Neural progenitor cell (in vitro differentiated cells): Measurements from ENCODE around the gene OR2A25. TPM values are rescaled to one million over a fixed set of nuclear protein-coding genes. Genes with fewer than 3 reads are reported as not detected.
"Not testable (repeated sequence)": the region's sequence is repeated elsewhere in the genome, so short reads cannot be mapped to it uniquely, and the experiment has no call there.

Source experiments
- DNase-seq: peaks from one replicate; pipeline ENCODE4 v3.0.0-alpha.2; 2016; ENCODE audit warnings: low spot score
- H2AFZ ChIP-seq: fragments of 200-600 bp; sonication (generic); replicated peaks from 2 replicates; pipeline ENCODE4 v1.6.1; 2016; ENCODE audit warnings: antibody characterized with exemption
- H3F3A ChIP-seq: fragments of 200-600 bp; sonication (generic); 2 replicates; pipeline ENCODE4 v1.6.1; 2016; ENCODE audit warnings: antibody characterized with exemption, low read depth
- H3K27ac ChIP-seq: fragments of 200-600 bp; sonication (generic); 2 replicates; pipeline ENCODE4 v1.5.1; 2016; ENCODE audit warnings: mild to moderate bottlenecking
- H3K27me3 ChIP-seq: fragments of 200-600 bp; sonication (generic); 2 replicates; pipeline ENCODE4 v1.6.1; 2016; ENCODE audit warnings: mild to moderate bottlenecking, moderate library complexity
- H3K36me3 ChIP-seq: fragments of 200-600 bp; sonication (generic); 2 replicates; pipeline ENCODE4 v1.5.1; 2016
- H3K4me1 ChIP-seq: fragments of 200-600 bp; sonication (generic); 2 replicates; pipeline ENCODE4 v1.6.1; 2016; ENCODE audit warnings: mixed run types
- H3K4me2 ChIP-seq: fragments of 200-600 bp; sonication (generic); 2 replicates; pipeline ENCODE4 v1.6.1; 2016
- H3K4me3 ChIP-seq: fragments of 200-600 bp; sonication (generic); 2 replicates; pipeline ENCODE4 v1.5.1; 2016
- H3K79me2 ChIP-seq: fragments of 200-600 bp; sonication (generic); 2 replicates; pipeline ENCODE4 v1.6.1; 2016; ENCODE audit warnings: low read depth
- H3K9ac ChIP-seq: fragments of 200-600 bp; sonication (generic); 2 replicates; pipeline ENCODE4 v1.6.1; 2016
- H3K9me3 ChIP-seq: fragments of 200-600 bp; sonication (generic); 2 replicates; pipeline ENCODE4 v1.5.1; 2016; ENCODE audit warnings: low read depth
- H4K20me1 ChIP-seq: fragments of 200-600 bp; sonication (generic); 2 replicates; pipeline ENCODE4 v1.6.1; 2016; ENCODE audit warnings: low read depth
- H3K27ac Mint-ChIP-seq: 3 replicates; pipeline ENCODE4 v1.8.0; 2021; ENCODE audit warnings: mixed read lengths
- H3K27me3 Mint-ChIP-seq: 2 replicates; pipeline ENCODE4 v1.8.0; 2022; ENCODE audit warnings: low read depth, mild to moderate bottlenecking, inconsistent platforms, moderate library complexity, mixed read lengths; ENCODE audit not compliant: insufficient read depth
- H3K36me3 Mint-ChIP-seq: 3 replicates; pipeline ENCODE4 v1.8.0; 2021; ENCODE audit warnings: mixed read lengths
- H3K4me1 Mint-ChIP-seq: 3 replicates; pipeline ENCODE4 v1.8.0; 2021; ENCODE audit warnings: mixed read lengths
- H3K4me3 Mint-ChIP-seq: 3 replicates; pipeline ENCODE4 v1.8.0; 2021; ENCODE audit warnings: mild to moderate bottlenecking, moderate library complexity, mixed read lengths
- H3K9me3 Mint-ChIP-seq: 3 replicates; pipeline ENCODE4 v1.8.0; 2020; ENCODE audit warnings: mixed read lengths
- CTCF ChIP-seq: fragments of 200-600 bp; sonication (generic); IDR thresholded peaks from 2 replicates; pipeline ENCODE4 v1.5.1; 2017; ENCODE audit warnings: antibody characterized with exemption, mild to moderate bottlenecking
- EZH2 ChIP-seq: fragments of 200-600 bp; sonication (generic); IDR thresholded peaks from 2 replicates; pipeline ENCODE4 v1.6.1; 2017; ENCODE audit warnings: antibody characterized with exemption, mild to moderate bottlenecking, moderate library complexity
- EZH2phosphoT487 ChIP-seq: fragments of 200-600 bp; sonication (generic); IDR thresholded peaks from 2 replicates; pipeline ENCODE4 v1.6.1; 2017; ENCODE audit warnings: antibody characterized with exemption
- total RNA-seq: library from RNA; depleted of rRNA; stranded (reverse); fragments of >200 nt; gene quantifications from 2 replicates; pipeline ENCODE4 v1.2.3, GENCODE V29; 2015; ENCODE audit warnings: low replicate concordance

Gene OR2A25
- total RNA-seq, 1 donor from 2014 or later = not detected

DNA sequence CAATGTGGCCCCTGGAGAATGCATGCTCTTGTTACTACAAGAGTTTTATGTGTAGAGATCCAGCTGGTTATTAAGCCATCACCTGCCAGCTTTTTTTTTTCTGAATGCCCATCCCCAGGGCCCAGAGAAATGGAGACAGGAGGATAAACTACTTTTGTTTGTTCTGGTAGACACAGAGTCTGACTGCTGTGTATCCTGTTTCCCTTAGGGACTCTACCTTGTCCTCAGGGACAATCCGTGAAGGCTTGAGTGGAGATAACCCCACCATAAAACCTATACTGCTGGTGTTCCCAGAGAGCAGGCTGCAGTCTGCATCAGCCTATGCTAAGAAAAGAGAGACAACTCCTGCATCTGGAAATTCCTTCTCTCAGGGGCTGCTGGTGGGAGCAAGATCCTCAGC, 21.0 kb upstream of the OR2A25 start, which contains the start of gene OR2A5:
OR2A5 (plus strand) TSS at position 301 of the 400 bp plus-strand sequence. CDS start 1,454 bp downstream, outside the sequence.
- Mint-ChIP-seq H3K4me1 (peaks cover 5% of the 10 kb centered on the region), H3K27ac (no peak within 1 kb of the TSS), H3K27me3 (no peaks in the 10 kb centered on the region), H3K4me3 (no peak within 1 kb of the TSS), H3K36me3 (no peaks in the 10 kb centered on the region), H3K9me3 (no peaks in the 10 kb centered on the region)
- TF ChIP-seq EZH2 (no peak), CTCF (no peak), EZH2phosphoT487 (no peak)
- DNase-seq = no peak
- H3K4me2 ChIP-seq = no peak within 1 kb of the TSS
- H4K20me1 ChIP-seq = no peaks in the 10 kb centered on the region
- no peaks in the 10 kb centered on the region for H3F3A ChIP-seq
- no peaks in the 10 kb centered on the region for H3K4me1 ChIP-seq
- H3K27me3 ChIP-seq = no peaks in the 10 kb centered on the region
- no peak within 1 kb of the TSS for H3K4me3 ChIP-seq
- H3K27ac ChIP-seq = no peak within 1 kb of the TSS
- H3K9me3 ChIP-seq = no peaks in the 10 kb centered on the region
- H3K9ac ChIP-seq = no peak within 1 kb of the TSS
- no peak within 1 kb of the TSS for H2AFZ ChIP-seq
- H3K79me2 ChIP-seq = no peaks in the 10 kb centered on the region
- H3K36me3 ChIP-seq = no peaks in the 10 kb centered on the region

DNA sequence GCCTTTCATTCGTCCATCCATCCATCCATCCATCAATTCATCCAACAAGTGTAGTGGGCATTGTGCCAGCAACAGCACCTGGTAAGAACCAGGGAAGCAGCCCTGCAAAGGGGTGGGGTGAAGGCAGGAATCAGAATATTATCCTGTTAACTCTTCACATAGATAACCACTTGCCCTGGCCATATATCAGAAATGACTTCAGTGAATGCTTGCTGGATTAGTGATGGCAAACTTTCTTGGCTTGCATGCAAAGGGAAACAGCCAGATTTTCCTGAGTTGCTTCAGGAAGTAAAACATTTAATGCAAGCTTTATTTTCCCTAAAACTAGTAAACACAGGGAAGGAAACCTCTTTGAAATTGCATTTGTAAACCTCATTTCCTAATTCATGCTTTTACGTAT, 20.1 kb upstream of the OR2A25 start:
- Histone ChIP-seq H3K9ac (no peak overlapping the region), H3F3A (no peaks in the 10 kb centered on the region), H3K4me2 (no peak overlapping the region), H3K4me3 (no peak overlapping the region), H3K27me3 (no peaks in the 10 kb centered on the region), H3K9me3 (no peaks in the 10 kb centered on the region), H2AFZ (no peak overlapping the region), H3K4me1 (no peaks in the 10 kb centered on the region), H3K27ac (no peak overlapping the region), H3K36me3 (no peaks in the 10 kb centered on the region), H3K79me2 (no peaks in the 10 kb centered on the region), H4K20me1 (no peaks in the 10 kb centered on the region)
- H3K4me3 Mint-ChIP-seq = no peak overlapping the region
- no peak for DNase-seq
- H3K27me3 Mint-ChIP-seq = no peaks in the 10 kb centered on the region
- no peak overlapping the region for H3K27ac Mint-ChIP-seq
- H3K9me3 Mint-ChIP-seq = no peaks in the 10 kb centered on the region
- H3K4me1 Mint-ChIP-seq = peaks cover 5% of the 10 kb centered on the region
- TF ChIP-seq EZH2phosphoT487 = no peak
- no peak for TF ChIP-seq CTCF
- no peak for TF ChIP-seq EZH2
- no peaks in the 10 kb centered on the region for H3K36me3 Mint-ChIP-seq

DNA sequence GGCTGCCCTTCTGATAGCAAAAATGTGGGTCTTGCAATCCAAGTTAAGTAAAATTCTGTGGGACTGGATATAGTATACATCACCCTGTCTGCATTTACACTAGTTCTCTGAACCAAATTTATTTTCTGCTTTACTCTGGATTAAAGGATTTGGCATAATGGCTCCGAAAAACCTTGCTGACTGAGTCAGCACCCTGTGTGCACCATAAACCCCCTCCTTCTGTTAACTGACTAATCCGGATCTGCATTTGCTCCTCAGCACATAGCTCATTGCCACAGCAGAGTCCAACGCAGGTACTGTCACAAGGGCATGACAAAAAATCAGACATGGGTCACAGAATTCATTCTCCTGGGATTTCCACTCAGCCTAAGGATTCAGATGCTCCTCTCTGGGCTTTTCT, 19.5 kb upstream of the OR2A25 start:
- no peaks in the 10 kb centered on the region for H4K20me1 ChIP-seq
- no peaks in the 10 kb centered on the region for H3K79me2 ChIP-seq
- no peak for TF ChIP-seq CTCF
- TF ChIP-seq EZH2phosphoT487 = no peak
- no peak for TF ChIP-seq EZH2
- no peak overlapping the region for H3K4me3 Mint-ChIP-seq
- H3K36me3 ChIP-seq = no peaks in the 10 kb centered on the region
- no peaks in the 10 kb centered on the region for H3K27me3 Mint-ChIP-seq
- no peaks in the 10 kb centered on the region for H3K9me3 Mint-ChIP-seq
- H3K4me1 Mint-ChIP-seq = peaks cover 5% of the 10 kb centered on the region
- no peak overlapping the region for H3K4me2 ChIP-seq
- no peak overlapping the region for H2AFZ ChIP-seq
- H3F3A ChIP-seq = no peaks in the 10 kb centered on the region
- no peaks in the 10 kb centered on the region for H3K4me1 ChIP-seq
- DNase-seq = no peak
- no peak overlapping the region for H3K4me3 ChIP-seq
- H3K27me3 ChIP-seq = no peaks in the 10 kb centered on the region
- no peak overlapping the region for H3K27ac Mint-ChIP-seq
- H3K36me3 Mint-ChIP-seq = no peaks in the 10 kb centered on the region
- no peak overlapping the region for H3K27ac ChIP-seq
- H3K9me3 ChIP-seq = no peaks in the 10 kb centered on the region
- H3K9ac ChIP-seq = no peak overlapping the region

- H3K36me3 ChIP-seq, H3K4me3 ChIP-seq, H3K27ac Mint-ChIP-seq, H2AFZ ChIP-seq, DNase-seq, H3K79me2 ChIP-seq, H3K4me2 ChIP-seq, H3K4me1 ChIP-seq, H3K27me3 Mint-ChIP-seq, H3K4me1 Mint-ChIP-seq, H3K27ac ChIP-seq, H3K9me3 ChIP-seq, H3K27me3 ChIP-seq, H3F3A ChIP-seq, H3K9me3 Mint-ChIP-seq, H3K4me3 Mint-ChIP-seq, H3K9ac ChIP-seq, H4K20me1 ChIP-seq, H3K36me3 Mint-ChIP-seq: not testable (repeated sequence)
Observed at GRCh38 chr7:144050884-144051283, 18.7 kb upstream of the OR2A25 start.
